Gastroesophageal sphincter (tissue), 4 donors: Measurements from ENCODE around the gene H1-8. TPM values are rescaled to one million over a fixed set of nuclear protein-coding genes. Genes with fewer than 3 reads are reported as not detected.

Experiments used
- ATAC-seq: fragments of 150-250 bp; one replicate; pipeline ENCODE4 v1.9.1; 2016; ENCODE audit warnings: mild to moderate bottlenecking, moderate library complexity
- H3K27ac ChIP-seq, 4 donors: fragments of 200-600 bp; sonication (generic) in 3 of 4; 1 replicate in 3 of 4; 2 replicates in 1 of 4; pipeline ENCODE4 v1.5.1; 2016 to 2019
- H3K27me3 ChIP-seq: fragments of 200-600 bp; sonication (generic); one replicate; pipeline ENCODE4 v1.5.1; 2019
- H3K36me3 ChIP-seq, 2 donors: fragments of 200-600 bp; sonication (generic); one replicate each; pipeline ENCODE4 v1.5.1; 2019; ENCODE audit warnings: control low read depth in 1 of 2
- H3K4me1 ChIP-seq, 3 donors: fragments of 200-600 bp; sonication (generic); 1 replicate in 2 of 3; 2 replicates in 1 of 3; pipeline ENCODE4 v1.5.1; 2016 to 2019; ENCODE audit warnings: control low read depth in 2 of 3
- H3K4me3 ChIP-seq, 2 donors: fragments of 200-600 bp; sonication (generic); one replicate each; pipeline ENCODE4 v1.5.1; 2019; ENCODE audit warnings: mild to moderate bottlenecking in 1 of 2, moderate library complexity in 1 of 2
- H3K9me3 ChIP-seq, 3 donors: fragments of 200-600 bp; sonication (generic); one replicate each; pipeline ENCODE4 v1.5.1; 2017 to 2019; ENCODE audit warnings: control low read depth in 2 of 3
- EP300 ChIP-seq: sonication (generic); formaldehyde crosslinking; IDR thresholded peaks from one replicate; pipeline ENCODE4 v1.6.1; 2017; ENCODE audit warnings: antibody characterized with exemption, mild to moderate bottlenecking
- POLR2A ChIP-seq, 2 donors: fragments of 450-650 bp; IDR thresholded peaks; one replicate each; pipeline ENCODE4 v1.6.1; 2017; ENCODE audit warnings: antibody characterized with exemption in 2 of 2, mild to moderate bottlenecking in 2 of 2, moderate library complexity in 1 of 2
- POLR2AphosphoS5 ChIP-seq: sonication (generic); formaldehyde crosslinking; IDR thresholded peaks from one replicate; pipeline ENCODE4 v1.6.1; 2017; ENCODE audit warnings: antibody characterized with exemption
- WGBS, 2 donors: methylation state at CpG; one replicate each; pipeline ENCODE4 v1.1.5; 2018; ENCODE audit warnings: low coverage in 1 of 2; 5-methylcytosine and 5-hydroxymethylcytosine counted together
- total RNA-seq, 4 donors: library from RNA; depleted of rRNA; stranded (reverse); fragments of >200 nt; gene quantifications; one replicate each; pipeline ENCODE4 v1.1.0, GENCODE V29; 2016
- TF ChIP-seq, protein P1 (sequence below), 4 experiments: fragments of 200-600 bp in 2 of 4; fragments of 450-650 bp in 2 of 4; sonication (generic) in 1 of 4; IDR thresholded peaks; one replicate each; pipeline ENCODE4 v1.5.1; 2017 to 2019; ENCODE audit warnings: antibody characterized with exemption in 4 of 4, mild to moderate bottlenecking in 2 of 4, moderate library complexity in 2 of 4

Gene H1-8
- total RNA-seq, 4 donors from 2014 or later = not detected

DNA sequence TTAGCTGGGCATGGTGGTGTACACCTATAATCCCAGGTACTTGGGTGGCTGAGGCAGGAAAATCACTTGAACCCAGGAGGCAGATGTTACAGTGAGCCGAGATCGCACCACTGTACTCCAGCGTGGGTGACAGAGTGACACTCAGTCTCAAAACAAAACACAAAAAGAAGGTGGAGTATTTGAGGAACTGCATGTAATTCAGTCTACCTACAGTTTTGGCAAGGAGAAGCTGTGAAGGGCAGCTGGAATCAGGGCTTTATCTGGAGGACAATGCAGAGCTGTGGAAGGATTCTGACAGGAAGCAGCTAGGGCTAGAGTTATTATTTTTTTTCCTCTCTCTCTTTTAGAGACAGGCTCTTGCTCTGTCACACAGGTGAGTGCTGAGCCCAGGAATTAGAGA, 6.8 kb downstream of the H1-8 start:
- Histone ChIP-seq H3K9me3 (no peaks in the 10 kb centered on the region), H3K36me3 (no peaks in the 10 kb centered on the region), H3K27ac (no peak overlapping the region), H3K27me3 (no peaks in the 10 kb centered on the region), H3K4me1 (peaks cover 0 to 14% (median 0%) of the 10 kb centered on the region in 3 donors), H3K4me3 (no peak overlapping the region)
- TF ChIP-seq EP300 = no peak
- no peak for TF ChIP-seq POLR2AphosphoS5
- TF ChIP-seq, protein P1, sequence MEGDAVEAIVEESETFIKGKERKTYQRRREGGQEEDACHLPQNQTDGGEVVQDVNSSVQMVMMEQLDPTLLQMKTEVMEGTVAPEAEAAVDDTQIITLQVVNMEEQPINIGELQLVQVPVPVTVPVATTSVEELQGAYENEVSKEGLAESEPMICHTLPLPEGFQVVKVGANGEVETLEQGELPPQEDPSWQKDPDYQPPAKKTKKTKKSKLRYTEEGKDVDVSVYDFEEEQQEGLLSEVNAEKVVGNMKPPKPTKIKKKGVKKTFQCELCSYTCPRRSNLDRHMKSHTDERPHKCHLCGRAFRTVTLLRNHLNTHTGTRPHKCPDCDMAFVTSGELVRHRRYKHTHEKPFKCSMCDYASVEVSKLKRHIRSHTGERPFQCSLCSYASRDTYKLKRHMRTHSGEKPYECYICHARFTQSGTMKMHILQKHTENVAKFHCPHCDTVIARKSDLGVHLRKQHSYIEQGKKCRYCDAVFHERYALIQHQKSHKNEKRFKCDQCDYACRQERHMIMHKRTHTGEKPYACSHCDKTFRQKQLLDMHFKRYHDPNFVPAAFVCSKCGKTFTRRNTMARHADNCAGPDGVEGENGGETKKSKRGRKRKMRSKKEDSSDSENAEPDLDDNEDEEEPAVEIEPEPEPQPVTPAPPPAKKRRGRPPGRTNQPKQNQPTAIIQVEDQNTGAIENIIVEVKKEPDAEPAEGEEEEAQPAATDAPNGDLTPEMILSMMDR (IDR thresholded peaks at IDR 0.05) = no peak
- no peak for TF ChIP-seq POLR2A (IDR thresholded peaks at IDR 0.05)
- ATAC-seq = no peak
- WGBS, 2 donors = 95% methylated on average over 3 of the region's 3 CpGs; no CpG with 5 or more reads in 1 of the 2 donors

DNA sequence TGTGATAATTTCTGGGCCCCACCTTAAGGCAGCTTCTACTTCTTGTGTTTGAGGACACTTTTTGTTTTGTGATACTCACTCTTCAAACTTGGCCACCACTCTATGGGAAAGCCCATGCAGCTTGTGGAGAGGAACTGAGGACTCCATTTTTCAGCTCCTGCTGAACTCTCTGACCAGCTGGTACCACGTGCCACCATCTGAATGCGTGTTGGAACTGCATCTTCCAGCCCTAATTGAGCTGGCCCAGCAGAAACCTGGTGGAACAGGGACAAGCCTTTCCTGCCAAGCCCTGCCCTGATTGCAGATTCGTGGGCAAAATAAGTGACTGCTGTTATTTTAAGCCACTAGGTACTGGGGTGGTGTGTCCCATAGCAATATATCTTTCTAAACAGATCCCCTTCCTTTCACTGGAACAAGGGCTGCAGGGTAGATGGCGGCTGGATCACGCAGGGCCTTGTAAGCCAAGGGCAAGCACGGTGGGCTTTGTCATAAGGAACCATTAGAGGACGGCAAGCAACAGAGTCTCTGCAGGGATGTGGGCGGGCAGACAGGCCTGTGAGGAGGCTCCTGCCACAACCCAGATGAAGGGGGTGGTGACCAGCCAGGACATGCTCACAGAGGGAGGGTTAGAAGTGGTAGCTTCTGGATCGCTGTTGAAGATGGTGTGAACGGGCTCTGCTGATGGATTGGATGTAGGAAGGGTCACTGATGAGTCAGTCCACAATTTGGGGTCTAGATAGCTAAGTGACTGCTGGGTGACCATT, 9.5 kb downstream of the H1-8 start:
- Histone ChIP-seq H3K27ac (no peak overlapping the region), H3K4me3 (no peak overlapping the region), H3K27me3 (no peaks in the 10 kb centered on the region), H3K4me1 (peaks cover 0 to 39% (median 0%) of the 10 kb centered on the region in 3 donors), H3K9me3 (no peaks in the 10 kb centered on the region), H3K36me3 (peaks cover 0 to 21% of the 10 kb centered on the region in 2 donors)
- no peak for ATAC-seq
- WGBS, 2 donors = 61 to 85% methylated on average over 7 to 8 of the region's 10 CpGs
- TF ChIP-seq EP300 (no peak), POLR2AphosphoS5 (no peak), POLR2A (IDR thresholded peaks at IDR 0.05) (no peak)
- TF ChIP-seq, protein P1 (IDR thresholded peaks at IDR 0.05) = no peak

DNA sequence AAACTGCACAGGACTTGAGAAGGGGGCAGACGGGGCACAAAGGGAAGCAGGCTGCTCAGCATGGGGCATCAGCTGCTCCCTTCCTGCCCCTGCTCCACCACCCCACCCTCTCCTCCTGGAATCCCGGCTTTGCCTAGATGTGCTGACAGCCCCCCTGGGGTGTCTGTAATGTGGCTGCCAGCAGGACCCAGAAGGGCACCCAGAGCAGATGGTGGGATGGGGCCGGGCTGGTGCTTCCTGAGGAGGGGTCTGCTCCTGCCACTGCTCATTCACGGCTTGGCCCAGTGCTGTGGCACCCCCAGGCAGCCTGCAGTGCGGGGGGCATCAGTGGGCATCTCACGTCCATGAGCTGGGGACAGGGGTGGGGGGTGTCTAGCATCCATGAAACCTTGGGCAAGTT, 10.2 kb downstream of the H1-8 start:
- H3K27me3 ChIP-seq = no peaks in the 10 kb centered on the region
- H3K4me1 ChIP-seq = peaks cover 0 to 46% (median 6%) of the 10 kb centered on the region in 3 donors
- WGBS, 2 donors = 78 to 85% methylated on average over 1 to 2 of the region's 6 CpGs
- H3K27ac ChIP-seq = no peak overlapping the region
- no peak overlapping the region for H3K4me3 ChIP-seq
- no peak for ATAC-seq
- peaks cover 0 to 28% of the 10 kb centered on the region in 2 donors for H3K36me3 ChIP-seq
- H3K9me3 ChIP-seq = no peaks in the 10 kb centered on the region
- TF ChIP-seq POLR2AphosphoS5 = no peak
- TF ChIP-seq POLR2A (IDR thresholded peaks at IDR 0.05) = no peak
- TF ChIP-seq, protein P1 (IDR thresholded peaks at IDR 0.05) = no peak
- no peak for TF ChIP-seq EP300

DNA sequence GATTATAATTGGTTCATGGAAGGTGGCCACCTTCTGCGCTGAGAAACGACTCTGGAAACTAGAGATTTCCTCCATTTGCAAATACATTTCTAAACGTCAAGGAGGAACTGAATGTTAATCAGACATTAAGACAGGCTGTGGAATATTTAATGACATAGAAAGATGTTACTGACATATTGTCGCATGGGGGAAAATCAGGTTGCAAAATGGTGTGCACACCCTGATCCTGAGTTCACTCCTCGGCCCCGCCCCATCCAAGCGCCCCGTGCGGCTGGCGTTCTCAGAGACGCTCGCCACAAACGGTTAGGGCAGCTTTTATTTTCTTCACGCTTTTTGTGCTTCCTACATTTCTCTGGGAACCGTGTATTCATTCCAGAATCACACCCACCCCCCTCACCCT, 10.7 kb downstream of the H1-8 start:
- Histone ChIP-seq H3K9me3 (no peaks in the 10 kb centered on the region), H3K27me3 (no peaks in the 10 kb centered on the region), H3K4me1 (peaks cover 0 to 51% (median 6%) of the 10 kb centered on the region in 3 donors), H3K36me3 (peaks cover 0 to 34% of the 10 kb centered on the region in 2 donors), H3K27ac (peak overlapping the region in 1 of 4 donors; percentile 9), H3K4me3 (no peak overlapping the region)
- WGBS, 2 donors = 66 to 69% methylated on average over 11 to 14 of the region's 15 CpGs
- TF ChIP-seq POLR2A (IDR thresholded peaks at IDR 0.05) (no peak), EP300 (no peak), POLR2AphosphoS5 (no peak)
- TF ChIP-seq, protein P1 (IDR thresholded peaks at IDR 0.05) = no peak
- no peak for ATAC-seq
